SK-N-MC (cell line): ENCODE results near the gene STEEP1.

Experiments
- EZH2 ChIP-seq: fragments of 200-600 bp; sonication (generic); IDR thresholded peaks from one replicate; pipeline ENCODE4 v1.6.1; 2017; ENCODE audit warnings: antibody characterized with exemption
- POLR2AphosphoS5 ChIP-seq: IDR thresholded peaks from 2 replicates; pipeline ENCODE4 v1.6.1; 2012; ENCODE audit warnings: mild to moderate bottlenecking, low read depth, low read length, borderline replicate concordance

GRCh38 chrX:119512146-119512800 is 52.9 kb downstream of the STEEP1 start:
- TF ChIP-seq EZH2 (no peak), POLR2AphosphoS5 (no peak)
